GM21367 (cell line): ENCODE measurements around the gene RYR3.

Experiments
- ATAC-seq: cut with Tn5 transposase; IDR thresholded peaks from one replicate; pipeline ENCODE4 v1.9.1; 2021; ENCODE audit not compliant: unreplicated experiment

Gene RYR3

GRCh38 chr15:33378866-33379480 lies 68.2 kb downstream of the RYR3 start:
- ATAC-seq: no peak

GRCh38 chr15:33380406-33380805 lies 69.6 kb downstream of the RYR3 start:
- no peak for ATAC-seq

GRCh38 chr15:33382491-33382890 lies 71.7 kb downstream of the RYR3 start:
- no peak for ATAC-seq

- ATAC-seq: no peak
Observed at GRCh38 chr15:33384307-33384706, 73.5 kb downstream of the RYR3 start.

DNA sequence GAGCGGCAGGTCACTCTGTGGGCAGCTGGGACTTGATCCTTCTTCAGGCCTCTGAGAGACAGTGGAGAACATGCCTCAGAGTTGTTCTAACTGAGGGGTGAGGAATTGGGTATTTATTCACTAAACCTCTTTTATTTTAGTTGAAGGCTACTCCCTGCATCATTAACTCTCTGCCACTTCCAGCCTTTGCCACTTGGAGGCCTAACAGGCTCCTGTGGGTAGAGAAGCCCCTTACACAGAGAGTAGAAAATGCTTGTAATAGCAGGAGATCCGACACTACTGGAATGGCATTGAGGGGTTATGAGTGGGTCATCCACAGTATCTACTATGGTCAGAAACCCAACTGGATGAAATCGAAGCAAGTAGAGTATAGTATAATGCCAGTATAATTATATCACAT lies 81.7 kb downstream of the RYR3 start:
- ATAC-seq: no peak

GRCh38 chr15:33393546-33393945 lies 82.8 kb downstream of the RYR3 start:
- no peak for ATAC-seq

- ATAC-seq: no peak
Observed at GRCh38 chr15:33395321-33395720, 84.6 kb downstream of the RYR3 start.

DNA sequence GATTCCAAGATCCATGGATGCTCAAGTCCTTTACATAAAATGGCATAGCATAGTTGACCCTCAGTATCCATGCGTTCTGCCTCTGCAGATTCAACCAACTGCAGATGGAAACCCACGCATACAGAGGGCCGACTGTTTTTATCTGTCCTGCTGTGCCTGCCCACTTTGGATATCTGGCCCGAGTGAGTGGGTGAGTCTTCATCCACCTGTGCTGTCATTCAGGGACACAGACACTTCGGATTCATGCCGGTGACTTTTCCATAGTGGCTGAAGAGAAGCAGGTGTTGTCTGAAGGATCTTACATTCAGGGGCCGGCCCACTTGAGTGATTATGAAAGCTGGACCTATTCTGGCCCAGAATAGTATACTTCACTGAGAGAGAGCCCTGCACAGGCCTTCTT lies 85.1 kb downstream of the RYR3 start:
- no peak for ATAC-seq

- no peak for ATAC-seq
Observed at GRCh38 chr15:33396475-33396874, 85.7 kb downstream of the RYR3 start.

GRCh38 chr15:33398555-33398954 lies 87.8 kb downstream of the RYR3 start:
- no peak for ATAC-seq

DNA sequence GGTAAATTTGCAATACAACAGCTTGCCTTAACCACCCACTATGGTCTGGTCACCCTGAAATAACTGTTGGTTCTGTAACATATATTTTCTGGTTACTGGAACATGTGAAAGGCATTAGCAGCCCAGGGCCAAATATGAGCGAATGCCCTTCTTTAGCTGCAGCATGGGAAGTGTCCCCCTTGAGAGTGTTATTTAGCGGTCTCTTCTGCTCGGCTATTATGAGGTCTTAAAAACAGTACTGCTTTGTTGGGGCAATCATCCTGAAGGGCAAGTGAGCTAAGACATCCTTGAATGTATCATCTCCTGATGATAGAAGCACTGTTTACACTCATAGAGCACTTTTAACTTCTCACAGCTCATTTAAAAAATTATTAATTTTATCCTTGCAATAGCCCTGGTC lies 90.2 kb downstream of the RYR3 start:
- ATAC-seq: no peak

DNA sequence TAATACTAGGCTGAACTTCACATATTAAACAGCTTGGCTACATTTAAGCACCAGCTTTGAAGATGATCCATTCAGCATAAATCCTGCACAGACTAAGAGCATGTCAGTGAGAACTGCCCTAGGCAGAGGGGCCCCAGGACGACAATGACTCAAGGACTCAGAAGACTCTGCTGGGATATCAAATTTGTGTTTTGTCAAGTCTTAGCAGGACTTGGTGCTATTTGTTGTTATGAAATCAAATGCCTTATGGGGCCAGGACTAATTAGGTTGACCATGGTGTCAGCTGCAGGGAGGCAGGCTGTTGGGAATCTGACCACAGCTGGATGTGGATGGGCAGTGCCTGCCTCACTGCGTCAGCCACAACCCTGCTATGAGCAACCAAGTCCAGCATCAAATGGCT lies 91.8 kb downstream of the RYR3 start:
- ATAC-seq: no peak

DNA sequence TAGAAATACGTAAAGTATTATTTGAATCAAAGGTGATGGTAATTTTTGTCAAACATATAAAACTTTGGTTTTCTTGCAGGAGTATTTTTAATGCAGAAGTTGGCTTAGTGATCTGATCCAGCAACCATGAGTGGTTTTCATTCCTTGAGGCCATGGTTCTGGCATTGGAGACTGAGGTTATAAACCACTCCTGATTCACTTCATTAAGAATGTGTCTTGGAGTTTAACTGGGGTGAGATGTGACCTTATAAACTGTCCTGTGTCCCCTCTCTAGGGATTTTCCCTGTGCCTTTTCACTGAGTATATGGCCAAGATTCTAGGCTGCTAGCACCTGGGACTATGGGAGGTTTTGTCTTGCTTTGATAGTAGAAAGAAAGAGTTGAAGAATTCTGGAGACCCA lies 94.3 kb downstream of the RYR3 start:
- no peak for ATAC-seq

DNA sequence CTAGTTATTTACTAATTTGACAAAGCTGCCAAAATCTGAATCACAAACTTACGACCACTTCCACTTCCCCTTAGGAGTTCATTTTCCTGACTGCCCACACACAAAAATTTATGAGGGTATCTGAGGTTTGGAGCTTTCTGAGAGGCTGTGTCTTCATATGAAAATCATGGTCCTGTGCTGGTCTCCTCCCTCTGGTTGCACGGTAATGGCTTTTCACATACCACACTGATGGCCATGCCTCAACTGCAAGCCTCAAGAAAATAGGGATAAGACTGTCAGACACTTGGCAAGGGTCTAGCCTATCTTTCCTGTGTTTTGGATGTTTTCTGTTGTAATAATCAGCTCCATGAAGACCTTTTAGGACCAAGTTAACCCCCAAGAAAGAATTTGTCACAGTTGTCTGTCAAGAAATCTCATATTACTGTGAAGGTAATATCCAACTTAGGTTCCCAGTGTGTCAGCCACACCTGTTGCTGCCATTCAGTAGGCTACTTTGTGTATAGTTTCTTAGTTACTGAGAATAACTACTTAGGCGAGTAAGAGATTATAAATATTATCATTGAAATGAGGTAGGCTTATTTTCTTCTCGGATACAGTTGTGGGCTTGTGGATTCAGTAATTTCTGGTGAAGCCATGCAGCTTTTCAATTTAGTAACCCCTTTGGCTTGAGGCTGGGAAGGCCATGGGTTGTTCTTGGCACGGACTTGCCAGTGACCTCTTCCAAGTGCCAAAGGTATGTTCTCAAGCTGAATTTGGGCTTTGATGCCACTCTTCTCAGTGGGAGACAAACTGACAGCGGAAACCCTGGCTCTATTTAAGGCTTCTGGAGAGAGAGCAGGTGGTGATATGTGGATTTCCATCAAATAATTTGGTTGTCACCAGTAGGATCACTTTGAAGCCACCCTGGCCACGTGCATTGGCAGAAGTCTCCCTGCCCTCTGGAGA lies 101.1 kb downstream of the RYR3 start:
- ATAC-seq: no peak

DNA sequence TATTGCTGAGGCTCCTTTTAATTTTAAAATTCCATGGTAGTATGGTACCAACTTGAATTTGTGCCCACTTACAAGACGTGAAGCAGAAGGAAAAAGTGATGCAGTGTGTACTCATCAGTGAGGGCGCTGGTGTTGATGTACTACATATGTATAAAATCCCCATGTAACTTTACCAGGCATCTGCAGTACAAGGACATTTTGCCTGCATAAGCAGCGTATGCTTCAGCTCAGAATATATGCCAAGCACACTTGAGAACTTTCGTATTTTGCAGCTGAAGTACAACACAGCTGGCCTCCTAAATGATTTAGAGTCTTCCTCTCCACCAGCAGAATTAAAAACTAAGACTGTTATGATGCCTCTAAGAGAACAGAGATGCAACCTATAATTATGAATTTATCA lies 108.9 kb downstream of the RYR3 start:
- no peak for ATAC-seq

DNA sequence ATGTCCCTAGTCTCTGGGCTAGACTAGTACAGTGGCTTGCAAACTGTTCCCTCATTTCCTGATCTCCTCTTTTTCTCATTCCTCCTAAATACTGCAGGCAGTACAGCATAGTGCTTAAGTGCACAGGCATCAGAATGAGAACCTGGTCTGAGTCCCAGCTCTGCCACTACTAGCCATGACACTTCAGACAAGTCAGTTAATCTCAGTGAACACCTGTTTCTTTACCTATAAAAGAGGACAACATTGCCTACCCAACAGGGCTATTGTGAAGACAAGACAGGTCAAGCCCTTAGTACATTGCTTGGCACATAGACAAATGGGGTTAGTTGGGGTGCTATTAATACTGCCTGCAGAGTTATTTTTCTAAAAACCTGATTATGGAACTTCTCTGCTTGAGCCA lies 113.3 kb downstream of the RYR3 start:
- no peak for ATAC-seq

GRCh38 chr15:33425142-33425541 lies 114.4 kb downstream of the RYR3 start:
- no peak for ATAC-seq

DNA sequence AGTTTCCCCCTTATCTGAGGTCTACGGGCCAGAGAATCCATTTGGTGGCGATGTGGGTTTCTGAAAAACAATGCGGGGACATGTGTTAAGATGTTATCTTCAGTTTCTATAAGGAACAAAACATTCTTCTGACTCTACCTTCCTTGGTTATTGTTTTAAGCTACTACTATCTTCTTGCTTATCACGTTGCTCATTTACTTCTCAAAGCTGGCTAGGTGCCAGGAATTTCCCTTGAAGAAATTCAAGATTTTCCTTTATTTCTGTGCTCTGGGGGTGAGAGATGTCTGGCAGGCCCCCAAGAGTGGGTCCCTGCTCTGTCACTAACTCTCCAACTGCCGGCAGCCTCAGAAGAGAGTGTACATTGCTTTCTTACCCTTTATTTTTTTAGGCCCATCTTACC lies 119.8 kb downstream of the RYR3 start:
- ATAC-seq: no peak

GRCh38 chr15:33433821-33434220 lies 123.1 kb downstream of the RYR3 start:
- ATAC-seq: no peak

GRCh38 chr15:33438396-33438795 lies 127.6 kb downstream of the RYR3 start:
- ATAC-seq: no peak

- no peak for ATAC-seq
Observed at GRCh38 chr15:33440900-33441299, 130.1 kb downstream of the RYR3 start.

DNA sequence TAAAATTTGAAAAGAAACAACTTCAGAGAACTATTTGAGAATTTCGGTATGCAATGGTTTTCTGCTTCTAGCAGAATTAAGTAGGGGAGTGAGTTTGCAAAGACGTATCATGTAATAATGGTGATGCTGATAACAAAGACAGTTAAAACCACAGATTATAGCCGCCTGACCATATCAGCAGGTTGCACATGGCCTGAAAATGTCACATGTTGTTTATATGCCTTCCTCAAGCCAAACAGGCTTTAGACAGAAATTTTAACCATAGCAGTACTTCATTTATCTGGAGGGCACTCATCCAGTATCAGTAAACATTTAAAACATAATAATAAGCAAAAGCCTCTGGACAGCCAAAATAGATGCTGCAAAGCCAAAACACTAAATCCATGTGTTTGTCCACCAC lies 131.7 kb downstream of the RYR3 start:
- ATAC-seq: no peak

DNA sequence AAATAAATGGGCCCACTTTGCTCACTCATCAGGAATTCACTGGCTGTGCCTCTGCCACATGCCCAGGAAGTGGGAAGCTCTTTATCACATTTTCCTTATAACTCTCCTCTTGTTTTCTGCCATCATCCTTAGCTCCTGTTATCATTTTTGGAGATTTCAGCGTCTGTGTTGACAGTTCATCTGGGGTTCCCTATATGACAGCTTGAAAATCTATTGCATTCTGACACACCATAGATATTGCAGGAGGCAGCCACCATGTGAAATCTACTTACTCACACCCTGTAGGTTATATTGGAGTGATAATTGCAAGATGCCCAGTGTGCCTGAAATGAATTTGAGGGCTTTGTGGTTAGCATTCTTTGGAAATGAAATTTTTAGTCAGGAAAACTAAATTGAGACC lies 132.9 kb downstream of the RYR3 start:
- ATAC-seq: no peak
